Neural progenitor cell (in vitro differentiated cells): ENCODE data around the gene ADCY2. TPM values are rescaled to one million over a fixed set of nuclear protein-coding genes. Genes with fewer than 3 reads are reported as not detected.

Experiments used
- DNase-seq: peaks from one replicate; pipeline ENCODE4 v3.0.0-alpha.2; 2016; ENCODE audit warnings: low spot score
- H2AFZ ChIP-seq: fragments of 200-600 bp; sonication (generic); replicated peaks from 2 replicates; pipeline ENCODE4 v1.6.1; 2016; ENCODE audit warnings: antibody characterized with exemption
- H3F3A ChIP-seq: fragments of 200-600 bp; sonication (generic); 2 replicates; pipeline ENCODE4 v1.6.1; 2016; ENCODE audit warnings: antibody characterized with exemption, low read depth
- H3K27ac ChIP-seq: fragments of 200-600 bp; sonication (generic); 2 replicates; pipeline ENCODE4 v1.5.1; 2016; ENCODE audit warnings: mild to moderate bottlenecking
- H3K27me3 ChIP-seq: fragments of 200-600 bp; sonication (generic); 2 replicates; pipeline ENCODE4 v1.6.1; 2016; ENCODE audit warnings: mild to moderate bottlenecking, moderate library complexity
- H3K36me3 ChIP-seq: fragments of 200-600 bp; sonication (generic); 2 replicates; pipeline ENCODE4 v1.5.1; 2016
- H3K4me1 ChIP-seq: fragments of 200-600 bp; sonication (generic); 2 replicates; pipeline ENCODE4 v1.6.1; 2016; ENCODE audit warnings: mixed run types
- H3K4me2 ChIP-seq: fragments of 200-600 bp; sonication (generic); 2 replicates; pipeline ENCODE4 v1.6.1; 2016
- H3K4me3 ChIP-seq: fragments of 200-600 bp; sonication (generic); 2 replicates; pipeline ENCODE4 v1.5.1; 2016
- H3K79me2 ChIP-seq: fragments of 200-600 bp; sonication (generic); 2 replicates; pipeline ENCODE4 v1.6.1; 2016; ENCODE audit warnings: low read depth
- H3K9ac ChIP-seq: fragments of 200-600 bp; sonication (generic); 2 replicates; pipeline ENCODE4 v1.6.1; 2016
- H3K9me3 ChIP-seq: fragments of 200-600 bp; sonication (generic); 2 replicates; pipeline ENCODE4 v1.5.1; 2016; ENCODE audit warnings: low read depth
- H4K20me1 ChIP-seq: fragments of 200-600 bp; sonication (generic); 2 replicates; pipeline ENCODE4 v1.6.1; 2016; ENCODE audit warnings: low read depth
- H3K27ac Mint-ChIP-seq: 3 replicates; pipeline ENCODE4 v1.8.0; 2021; ENCODE audit warnings: mixed read lengths
- H3K27me3 Mint-ChIP-seq: 2 replicates; pipeline ENCODE4 v1.8.0; 2022; ENCODE audit warnings: low read depth, mild to moderate bottlenecking, inconsistent platforms, moderate library complexity, mixed read lengths; ENCODE audit not compliant: insufficient read depth
- H3K36me3 Mint-ChIP-seq: 3 replicates; pipeline ENCODE4 v1.8.0; 2021; ENCODE audit warnings: mixed read lengths
- H3K4me1 Mint-ChIP-seq: 3 replicates; pipeline ENCODE4 v1.8.0; 2021; ENCODE audit warnings: mixed read lengths
- H3K4me3 Mint-ChIP-seq: 3 replicates; pipeline ENCODE4 v1.8.0; 2021; ENCODE audit warnings: mild to moderate bottlenecking, moderate library complexity, mixed read lengths
- H3K9me3 Mint-ChIP-seq: 3 replicates; pipeline ENCODE4 v1.8.0; 2020; ENCODE audit warnings: mixed read lengths
- CTCF ChIP-seq: fragments of 200-600 bp; sonication (generic); IDR thresholded peaks from 2 replicates; pipeline ENCODE4 v1.5.1; 2017; ENCODE audit warnings: antibody characterized with exemption, mild to moderate bottlenecking
- EZH2 ChIP-seq: fragments of 200-600 bp; sonication (generic); IDR thresholded peaks from 2 replicates; pipeline ENCODE4 v1.6.1; 2017; ENCODE audit warnings: antibody characterized with exemption, mild to moderate bottlenecking, moderate library complexity
- EZH2phosphoT487 ChIP-seq: fragments of 200-600 bp; sonication (generic); IDR thresholded peaks from 2 replicates; pipeline ENCODE4 v1.6.1; 2017; ENCODE audit warnings: antibody characterized with exemption
- total RNA-seq: library from RNA; depleted of rRNA; stranded (reverse); fragments of >200 nt; gene quantifications from 2 replicates; pipeline ENCODE4 v1.2.3, GENCODE V29; 2015; ENCODE audit warnings: low replicate concordance

Gene ADCY2
- total RNA-seq, 1 donor from 2014 or later: 1.2 TPM

- H3K4me1 ChIP-seq: peaks cover 8% of the 10 kb centered on the region
- no peak overlapping the region for H2AFZ ChIP-seq
- H3K27ac ChIP-seq: no peak overlapping the region
- H3K9ac ChIP-seq: no peak overlapping the region
- no peaks in the 10 kb centered on the region for H4K20me1 ChIP-seq
- Mint-ChIP-seq H3K36me3 (peaks cover 2% of the 10 kb centered on the region), H3K27ac (peak overlapping the region; percentile 15), H3K4me3 (no peak overlapping the region), H3K27me3 (peaks cover under 1% of the 10 kb centered on the region), H3K9me3 (peaks cover 4% of the 10 kb centered on the region), H3K4me1 (peaks cover 32% of the 10 kb centered on the region)
- DNase-seq: no peak
- H3K79me2 ChIP-seq: no peaks in the 10 kb centered on the region
- H3K4me2 ChIP-seq: no peak overlapping the region
- no peak for TF ChIP-seq CTCF
- H3F3A ChIP-seq: peaks cover 9% of the 10 kb centered on the region
- no peak overlapping the region for H3K4me3 ChIP-seq
- no peaks in the 10 kb centered on the region for H3K9me3 ChIP-seq
- peaks cover 5% of the 10 kb centered on the region for H3K27me3 ChIP-seq
- no peaks in the 10 kb centered on the region for H3K36me3 ChIP-seq
Observed at GRCh38 chr5:7415587-7416535, 19.9 kb downstream of the ADCY2 start.

GRCh38 chr5:7418276-7418675, 22.3 kb downstream of the ADCY2 start:
- Histone ChIP-seq H3K27me3 (peaks cover 5% of the 10 kb centered on the region), H3K4me3 (no peak overlapping the region), H3K9ac (no peak overlapping the region), H3K79me2 (no peaks in the 10 kb centered on the region), H2AFZ (no peak overlapping the region), H3K4me1 (peaks cover 25% of the 10 kb centered on the region), H3K27ac (no peak overlapping the region), H3K36me3 (no peaks in the 10 kb centered on the region), H3K9me3 (no peaks in the 10 kb centered on the region), H3K4me2 (no peak overlapping the region), H3F3A (peaks cover 19% of the 10 kb centered on the region), H4K20me1 (no peaks in the 10 kb centered on the region)
- no peaks in the 10 kb centered on the region for H3K27me3 Mint-ChIP-seq
- no peak for DNase-seq
- H3K9me3 Mint-ChIP-seq: no peaks in the 10 kb centered on the region
- TF ChIP-seq EZH2 (no peak), EZH2phosphoT487 (no peak), CTCF (no peak)
- H3K4me3 Mint-ChIP-seq: no peak overlapping the region
- H3K4me1 Mint-ChIP-seq: peaks cover 46% of the 10 kb centered on the region
- no peak overlapping the region for H3K27ac Mint-ChIP-seq
- H3K36me3 Mint-ChIP-seq: no peaks in the 10 kb centered on the region

GRCh38 chr5:7419367-7419766, 23.4 kb downstream of the ADCY2 start:
- no peak overlapping the region for H3K4me3 Mint-ChIP-seq
- Histone ChIP-seq H3K36me3 (no peaks in the 10 kb centered on the region), H3K27me3 (peaks cover 5% of the 10 kb centered on the region), H3K4me2 (no peak overlapping the region), H3K9me3 (no peaks in the 10 kb centered on the region), H3K9ac (no peak overlapping the region), H3K79me2 (no peaks in the 10 kb centered on the region), H3K27ac (no peak overlapping the region), H3K4me1 (peaks cover 25% of the 10 kb centered on the region), H3F3A (peaks cover 19% of the 10 kb centered on the region), H4K20me1 (no peaks in the 10 kb centered on the region), H3K4me3 (no peak overlapping the region), H2AFZ (peak overlapping the region; percentile 55)
- H3K4me1 Mint-ChIP-seq: peaks cover 49% of the 10 kb centered on the region
- no peaks in the 10 kb centered on the region for H3K9me3 Mint-ChIP-seq
- H3K27ac Mint-ChIP-seq: no peak overlapping the region
- no peak for TF ChIP-seq EZH2
- TF ChIP-seq EZH2phosphoT487: no peak
- no peak for TF ChIP-seq CTCF
- no peaks in the 10 kb centered on the region for H3K27me3 Mint-ChIP-seq
- DNase-seq: no peak
- H3K36me3 Mint-ChIP-seq: no peaks in the 10 kb centered on the region
